Globus pallidus (tissue), 1 donor: ENCODE measurements around the gene CES1.
A peak's percentile ranks its signal among the peaks of the same experiment; 100 is the strongest.
"Not testable (repeated sequence)": the region's sequence is repeated elsewhere in the genome, so short reads cannot be mapped to it uniquely, and the experiment has no call there.

Experiments
- DNase-seq: peaks from one replicate; pipeline ENCODE4 v3.0.0-alpha.2; 2015; ENCODE audit warnings: low spot score

CES1 gene

GRCh38 chr16:55832773-55833691, at the start of gene CES1:
TSS of gene CES1 (minus strand) at chr16:55833096. CDS start at chr16:55833055, 41 bp downstream.
- DNase-seq = no peak

DNA sequence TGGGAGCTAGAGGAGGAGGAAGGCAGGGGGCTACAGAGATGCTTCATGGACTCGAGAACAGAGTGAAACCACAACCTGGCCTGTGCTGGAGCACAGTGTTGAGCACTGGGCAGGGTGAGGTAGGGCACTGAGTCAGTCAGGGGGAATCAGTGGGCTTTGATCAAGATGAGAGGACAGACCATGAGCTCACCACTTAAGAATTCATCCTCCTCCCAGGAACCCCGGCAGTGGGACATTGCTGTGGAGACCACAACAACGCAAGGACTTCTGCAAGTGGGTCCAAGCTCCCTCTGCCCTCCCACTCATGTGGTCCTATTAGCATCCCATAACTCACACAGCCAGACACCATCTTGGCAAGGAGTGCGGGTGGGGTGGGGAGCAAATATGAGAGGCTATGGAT, 44.0 kb upstream of the CES1 start:
- no peak for DNase-seq

- no peak for DNase-seq
Observed at GRCh38 chr16:55875273-55875672, 42.4 kb upstream of the CES1 start, which contains the start of gene CES5A. TSS of gene CES5A (minus strand) at chr16:55875373. CDS start at chr16:55875221, 152 bp downstream.

GRCh38 chr16:55873122-55873521, 40.2 kb upstream of the CES1 start:
- no peak for DNase-seq

DNA sequence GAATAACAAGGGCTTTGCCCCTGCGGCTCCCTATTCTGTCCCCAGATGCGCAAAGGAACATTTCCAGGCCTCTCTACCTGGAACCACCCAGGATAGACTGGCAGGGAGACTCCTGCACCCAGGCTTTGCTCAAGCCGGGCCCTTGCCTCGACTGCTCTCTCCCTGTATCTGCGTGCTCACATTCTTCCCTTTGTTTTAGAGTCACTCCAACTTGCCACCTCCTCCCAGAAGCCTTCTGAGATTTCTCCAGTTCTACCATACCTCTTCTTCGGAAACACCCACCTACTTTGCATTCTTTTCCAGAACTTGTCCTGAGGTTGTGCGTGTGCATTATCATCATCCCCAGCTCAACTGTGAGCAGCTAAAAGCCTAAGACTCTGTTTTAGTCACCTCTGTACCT, 39.2 kb upstream of the CES1 start:
- DNase-seq = no peak

DNA sequence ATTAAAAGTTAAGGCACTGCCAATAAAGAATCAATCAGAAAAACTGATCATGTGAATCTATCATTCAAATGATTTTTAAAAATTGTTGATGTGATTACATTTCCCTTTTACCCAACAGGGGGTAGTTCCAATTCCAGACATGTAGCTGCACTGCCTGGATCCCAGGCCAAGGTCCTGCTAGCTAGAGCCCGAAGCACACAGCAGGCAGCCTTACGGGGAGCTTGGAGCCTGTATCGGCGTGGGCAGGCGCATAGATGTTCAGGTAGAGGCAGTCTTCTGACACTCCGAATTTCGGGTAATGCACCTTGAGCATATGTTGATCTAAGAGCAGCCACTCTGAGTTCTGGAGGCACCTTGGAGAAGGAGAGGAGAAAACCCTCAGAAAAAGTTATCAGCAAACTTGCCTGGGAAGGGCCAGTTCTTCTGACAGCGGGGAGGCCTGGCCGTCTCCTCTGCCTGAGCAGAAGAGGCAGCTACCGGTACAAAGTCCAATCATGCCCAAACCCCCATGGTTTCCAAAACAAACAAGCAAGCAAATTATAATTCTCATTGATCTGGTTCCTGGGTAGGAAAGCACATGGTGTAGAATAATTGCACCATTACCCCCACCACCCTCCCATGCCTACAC, 38.6 kb upstream of the CES1 start:
- DNase-seq = no peak

DNA sequence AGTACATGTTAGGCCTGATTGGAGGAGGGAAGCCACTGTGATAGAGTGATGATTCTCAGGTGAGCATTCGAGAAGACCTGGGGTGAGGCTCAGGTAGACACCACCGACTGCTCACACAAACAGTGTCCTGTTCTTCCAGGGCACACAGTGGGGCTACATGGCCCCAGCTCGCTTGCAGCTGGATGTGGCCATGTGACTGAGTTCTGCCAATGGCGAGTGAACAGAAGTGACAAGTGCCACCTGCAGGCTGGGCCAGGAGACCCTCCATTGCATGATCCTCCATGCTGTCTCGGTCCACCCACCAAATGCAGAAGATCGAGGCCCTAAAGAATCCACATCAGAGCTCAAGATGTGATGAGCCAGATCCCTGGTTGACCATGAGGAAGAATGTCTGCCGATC, 36.1 kb upstream of the CES1 start:
- no peak for DNase-seq

GRCh38 chr16:55868137-55868536, 35.2 kb upstream of the CES1 start:
- no peak for DNase-seq

DNA sequence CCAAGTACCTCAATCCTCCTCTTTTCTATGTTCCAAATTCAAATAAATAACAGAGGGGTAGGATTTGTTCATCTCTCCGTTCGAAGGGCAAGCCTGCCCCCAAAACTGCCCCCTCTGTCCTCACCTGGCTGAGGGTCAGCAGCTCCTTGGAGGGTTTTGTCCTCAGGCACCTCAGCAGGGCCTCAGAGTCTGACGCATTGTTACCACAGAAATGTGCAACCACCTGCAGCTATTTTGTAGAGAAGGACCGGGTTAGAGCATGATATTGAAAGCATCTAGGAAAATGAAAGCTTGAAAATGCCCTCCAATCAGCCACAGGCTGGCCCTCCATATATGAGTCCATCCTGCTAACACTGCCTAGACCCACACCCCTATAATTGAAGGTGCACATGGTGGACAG, 28.4 kb upstream of the CES1 start:
- DNase-seq = no peak

GRCh38 chr16:55857650-55858049, 24.8 kb upstream of the CES1 start:
- not testable (repeated sequence) for DNase-seq

- DNase-seq = no peak
Observed at GRCh38 chr16:55856950-55857349, 24.1 kb upstream of the CES1 start.

DNA sequence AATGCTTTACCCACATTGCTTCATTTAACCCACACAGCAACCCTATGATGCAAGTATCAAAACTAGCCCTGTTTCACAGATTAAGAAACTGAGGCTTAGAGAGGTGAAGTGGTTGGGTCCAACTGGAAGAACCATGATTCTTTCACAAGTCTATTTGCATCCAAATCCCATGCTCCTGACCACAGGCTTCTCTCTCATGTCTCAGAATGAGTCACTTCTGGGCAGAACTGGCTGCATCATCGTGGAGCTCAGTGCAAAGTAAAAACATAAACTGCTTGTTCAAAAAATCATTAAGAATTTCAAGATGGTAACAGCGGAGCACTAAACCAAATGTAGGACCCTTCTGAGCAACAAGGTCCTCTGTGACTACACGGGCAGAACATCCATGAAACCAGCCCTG, 20.2 kb upstream of the CES1 start:
- no peak for DNase-seq

DNA sequence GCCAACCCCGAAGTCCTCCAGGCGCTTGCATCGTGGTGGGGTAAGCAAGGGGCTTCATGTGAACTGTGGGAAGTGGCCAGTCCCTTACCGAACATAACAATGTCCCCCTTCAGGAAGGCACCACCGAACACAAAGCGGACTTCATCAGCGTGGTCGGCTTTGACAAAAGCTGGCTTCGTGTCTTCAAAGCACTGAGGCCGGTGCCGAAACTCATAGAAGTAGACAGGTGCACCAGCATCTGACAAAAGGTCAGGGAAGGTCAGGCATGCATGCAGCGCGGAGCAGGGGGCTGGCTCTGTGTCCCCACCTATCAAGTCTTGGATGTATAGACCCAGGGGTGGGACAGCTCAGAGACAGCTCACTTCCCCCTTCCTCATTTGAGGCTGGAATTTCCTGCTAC, 16.6 kb upstream of the CES1 start:
- no peak for DNase-seq

DNA sequence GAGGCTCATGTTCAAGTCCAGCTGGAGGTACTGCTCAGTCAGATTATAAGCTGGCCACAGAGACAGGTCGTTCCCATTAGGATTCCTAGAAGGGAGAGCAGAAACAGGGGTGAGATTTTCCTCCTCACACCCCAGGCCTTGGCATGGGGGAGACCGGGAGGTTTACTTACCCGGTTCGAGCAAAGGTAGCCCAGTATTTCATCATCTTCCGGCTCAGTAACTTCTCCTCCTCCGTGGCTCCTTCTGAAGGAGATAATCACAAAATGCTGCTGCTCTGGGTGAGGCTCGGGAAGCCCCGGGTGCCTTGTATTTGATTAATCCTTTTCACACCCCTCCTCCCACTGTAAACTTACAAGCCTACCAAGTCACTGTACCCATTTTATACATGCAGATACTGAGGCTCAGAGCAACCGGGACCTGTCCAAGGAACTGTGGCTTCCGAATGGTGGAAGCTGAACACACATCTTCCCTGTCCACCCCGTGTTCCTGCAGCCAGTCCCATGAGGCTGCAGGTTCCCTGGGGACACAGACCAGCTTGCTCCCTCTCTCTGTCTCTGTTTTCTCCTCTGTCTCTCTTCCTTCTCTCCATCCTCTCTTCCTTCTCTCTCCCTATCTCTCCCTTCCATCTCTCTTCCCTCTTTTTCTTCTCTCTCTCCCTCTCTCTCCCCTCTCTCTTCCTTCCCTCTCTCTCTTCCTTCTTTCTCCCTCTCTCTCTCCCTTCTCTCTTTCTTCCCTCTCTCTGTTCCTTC, 13.9 kb upstream of the CES1 start:
- DNase-seq = no peak

DNA sequence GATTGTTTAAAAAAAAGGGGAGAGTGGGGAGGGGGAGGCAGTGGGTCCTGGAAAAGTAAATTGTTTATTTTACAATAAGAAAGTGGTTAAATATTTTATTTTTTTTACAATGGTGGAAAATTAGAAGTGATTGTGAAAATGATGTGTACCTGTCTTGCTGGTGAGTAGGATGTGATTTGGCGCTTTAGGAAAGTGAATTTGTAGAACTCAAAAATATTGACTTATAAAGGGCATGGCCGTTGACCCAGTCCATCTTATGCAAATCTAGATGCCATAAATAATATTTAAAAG, 10.2 kb upstream of the CES1 start:
- no peak for DNase-seq

DNA sequence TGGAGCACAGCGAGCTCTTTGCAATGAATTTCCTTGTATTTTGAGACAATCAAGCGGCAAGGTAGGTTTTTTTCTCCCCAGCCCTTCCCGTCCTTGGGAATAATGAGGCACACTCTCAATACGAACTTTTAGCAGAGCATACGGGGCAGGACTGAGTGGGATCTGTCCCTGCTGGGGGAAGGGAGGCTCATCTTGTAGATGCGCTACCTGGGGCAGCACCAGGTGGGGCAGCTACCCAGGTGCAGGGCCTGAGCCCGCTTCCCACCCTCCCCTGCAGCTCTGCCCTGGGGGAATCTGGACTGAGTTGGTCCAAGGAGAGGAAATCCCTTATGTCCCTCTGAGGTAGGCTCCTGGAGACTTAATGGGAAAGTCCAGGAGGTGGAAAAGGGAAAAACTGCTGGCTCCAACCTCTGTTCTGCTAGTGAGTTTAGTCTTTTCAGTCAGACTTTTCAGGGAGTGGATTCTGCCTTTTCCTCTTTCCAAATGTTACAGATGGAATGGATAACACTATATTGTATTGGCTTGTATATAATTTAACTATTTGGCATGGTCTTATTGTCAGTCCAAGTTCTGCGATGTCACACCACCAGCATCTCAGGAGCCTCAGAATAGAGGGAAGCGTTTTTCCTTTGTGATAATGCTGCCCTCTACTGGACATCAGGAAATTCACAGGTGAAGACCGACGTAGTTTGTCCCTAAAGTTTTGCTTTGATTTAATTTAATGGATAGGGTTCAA, 9.6 kb upstream of the CES1 start:
- peak; percentile 42 for DNase-seq

DNA sequence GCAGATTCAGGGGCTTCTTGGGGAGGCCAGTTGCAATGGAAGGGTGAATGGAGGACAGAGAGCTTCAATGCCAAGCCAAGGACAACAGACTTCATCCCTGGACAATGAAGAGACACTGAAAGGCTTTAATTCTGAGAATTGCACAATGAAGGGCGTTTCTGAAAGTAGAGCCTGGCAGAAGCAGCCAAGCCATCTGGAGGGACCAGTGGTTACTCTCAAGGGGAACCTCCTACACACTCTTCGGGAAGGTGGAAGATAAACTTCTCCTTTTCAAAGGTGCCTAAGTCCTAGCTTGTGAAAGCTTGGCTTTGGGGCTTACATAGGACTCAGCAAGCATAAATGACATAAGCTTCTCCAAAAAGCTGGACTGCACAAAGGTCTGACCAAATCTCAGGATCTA, 6.2 kb upstream of the CES1 start:
- DNase-seq = no peak

DNA sequence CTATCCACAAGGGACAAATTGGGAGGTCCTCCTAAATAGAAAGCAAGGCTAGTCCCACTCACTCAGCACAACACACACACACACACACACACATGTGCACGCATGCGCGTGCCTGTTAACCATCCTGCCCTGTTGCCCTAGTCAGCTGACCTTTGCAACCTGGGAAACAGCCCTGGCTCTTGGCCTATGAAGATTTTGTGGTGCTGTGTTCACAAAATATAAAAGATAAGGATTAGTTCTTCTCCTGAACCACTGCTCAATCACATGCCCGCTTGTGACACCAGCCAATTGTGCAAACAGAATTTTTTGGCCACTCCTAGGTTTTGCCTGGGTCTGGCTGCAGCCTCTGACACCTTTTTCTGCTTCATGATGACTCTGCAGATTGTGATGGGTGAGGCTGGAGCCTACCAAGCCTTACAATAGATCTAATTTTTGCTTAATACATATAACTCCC, 3.3 kb upstream of the CES1 start:
- no peak for DNase-seq

DNA sequence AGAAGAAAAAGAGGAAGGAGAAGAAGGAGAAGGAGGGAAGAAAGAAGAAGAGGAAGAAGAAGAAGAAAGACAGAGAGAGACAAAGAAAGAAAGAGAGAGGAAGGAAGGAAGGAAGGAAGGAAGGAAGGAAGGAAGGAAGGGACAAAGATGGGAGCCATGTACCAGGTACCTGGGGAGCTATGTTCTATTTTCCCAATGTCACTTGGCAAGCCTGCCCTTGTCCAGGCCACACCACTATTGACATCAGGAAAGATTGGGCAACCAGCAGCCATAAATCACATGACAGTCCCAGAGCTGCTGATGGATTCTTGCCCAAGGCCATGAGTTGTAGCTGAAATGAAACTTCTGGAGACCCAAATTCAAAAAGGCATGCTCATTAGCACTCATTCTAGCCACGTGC, 2.7 kb upstream of the CES1 start:
- DNase-seq = peak; percentile 9

- not testable (repeated sequence) for DNase-seq
Observed at GRCh38 chr16:55835173-55835572, 2.3 kb upstream of the CES1 start.

DNA sequence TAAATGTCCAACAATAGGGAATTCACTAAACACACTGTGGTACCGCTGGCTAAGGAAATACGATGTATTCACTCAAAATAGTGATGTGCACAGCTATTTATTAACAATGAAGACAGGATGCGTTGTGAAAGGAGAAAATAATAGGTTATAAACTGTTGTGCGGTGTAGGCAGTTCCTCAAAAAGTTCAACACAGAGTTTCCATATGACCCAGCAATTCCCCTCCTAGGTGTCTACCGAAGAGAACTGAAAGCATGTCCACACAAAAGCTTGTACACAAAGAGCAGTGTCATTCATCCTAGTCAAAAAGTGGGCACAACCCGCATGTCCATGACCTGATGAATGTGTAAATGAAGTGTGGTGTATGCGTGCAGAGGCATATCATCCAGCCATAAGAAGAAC, 1.2 kb upstream of the CES1 start:
- peak; percentile 25 for DNase-seq

DNA sequence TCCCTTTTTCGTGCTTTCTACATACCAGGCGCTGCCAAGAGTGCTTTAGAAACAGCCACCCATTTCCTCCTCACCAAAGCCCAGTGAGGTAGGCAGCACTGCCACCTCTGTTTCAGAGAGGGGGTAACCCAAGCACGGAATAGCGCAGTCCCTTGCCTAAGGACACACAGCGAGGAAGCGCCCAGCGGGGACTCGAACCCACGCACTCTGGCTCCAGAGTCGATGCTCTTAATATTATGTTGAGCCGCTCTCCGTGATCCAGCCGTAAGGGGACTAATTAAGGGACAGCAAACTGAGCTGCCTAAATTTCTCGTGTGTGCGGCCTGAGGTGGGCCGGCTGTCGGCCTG, 497 bp downstream of the CES1 start:
- no peak for DNase-seq
